GM06990 (cell line): Measurements from ENCODE around the gene DACH1.

ENCODE experiments used
- DNase-seq: peaks from one replicate; pipeline ENCODE4 v3.0.0-alpha.2; 2011; ENCODE audit not compliant: insufficient read length; ENCODE audit errors: extremely low read depth
- H3K27me3 ChIP-seq: replicated peaks from 2 replicates; pipeline ENCODE4 v1.6.0; 2011; ENCODE audit warnings: low read length; ENCODE audit not compliant: control insufficient read depth, insufficient read depth
- H3K36me3 ChIP-seq: 2 replicates; pipeline ENCODE4 v1.5.1; 2011; ENCODE audit warnings: low read length; ENCODE audit not compliant: control insufficient read depth, insufficient read depth
- H3K4me3 ChIP-seq: replicated peaks from 2 replicates; pipeline ENCODE4 v1.5.1; 2011; ENCODE audit warnings: low read depth, mild to moderate bottlenecking, control low read depth, low read length
- CTCF ChIP-seq: IDR thresholded peaks from 2 replicates; pipeline ENCODE4 v1.5.1; 2011; ENCODE audit warnings: low read length, control low read depth, mild to moderate bottlenecking, inconsistent platforms; ENCODE audit not compliant: insufficient read depth, poor library complexity, severe bottlenecking

The DACH1 gene

GRCh38 chr13:71412231-71412630 lies 454.8 kb downstream of the DACH1 start:
- H3K27me3 ChIP-seq = no peaks in the 10 kb centered on the region
- H3K36me3 ChIP-seq = no peaks in the 10 kb centered on the region
- no peak for DNase-seq
- no peak overlapping the region for H3K4me3 ChIP-seq
- no peak for TF ChIP-seq CTCF

- no peaks in the 10 kb centered on the region for H3K36me3 ChIP-seq
- DNase-seq = no peak
- TF ChIP-seq CTCF = no peak
- H3K4me3 ChIP-seq = no peak overlapping the region
- H3K27me3 ChIP-seq = no peaks in the 10 kb centered on the region
Measured at GRCh38 chr13:71408416-71408815, 458.6 kb downstream of the DACH1 start.

GRCh38 chr13:71399631-71400215 lies 467.3 kb downstream of the DACH1 start:
- TF ChIP-seq CTCF = no peak
- Histone ChIP-seq H3K27me3 (no peaks in the 10 kb centered on the region), H3K4me3 (no peak overlapping the region), H3K36me3 (no peaks in the 10 kb centered on the region)
- DNase-seq = no peak

GRCh38 chr13:71396149-71396548 lies 470.9 kb downstream of the DACH1 start:
- H3K27me3 ChIP-seq = no peaks in the 10 kb centered on the region
- no peaks in the 10 kb centered on the region for H3K36me3 ChIP-seq
- H3K4me3 ChIP-seq = no peak overlapping the region
- no peak for DNase-seq
- TF ChIP-seq CTCF = no peak

GRCh38 chr13:71395053-71395452 lies 472.0 kb downstream of the DACH1 start:
- TF ChIP-seq CTCF = no peak
- Histone ChIP-seq H3K36me3 (no peaks in the 10 kb centered on the region), H3K4me3 (no peak overlapping the region), H3K27me3 (no peaks in the 10 kb centered on the region)
- no peak for DNase-seq

- no peak for TF ChIP-seq CTCF
Measured at GRCh38 chr13:71394176-71394575, 472.8 kb downstream of the DACH1 start.

More at GRCh38 chr13:71394176-71394575, 472.8 kb downstream of the DACH1 start:
- no peak overlapping the region for H3K4me3 ChIP-seq
- DNase-seq = no peak
- no peaks in the 10 kb centered on the region for H3K27me3 ChIP-seq
- no peaks in the 10 kb centered on the region for H3K36me3 ChIP-seq
